ENCODE results near the gene RIMBP2.

- TF ChIP-seq EZH2 (IDR thresholded peaks at IDR 0.05; ENCODE audit: low read length) (no peak), CTCF (optimal IDR thresholded peaks at IDR 0.05 in 1 of 3, IDR thresholded peaks at IDR 0.05 in 1 of 3, conservative IDR thresholded peaks at IDR 0.05 in 1 of 3; ENCODE audit: extremely low read depth in 1 of 3, insufficient read depth in 2 of 3, low read length in 3 of 3) (no peak)
Measured at GRCh38 chr12:130513556-130513955, 202.5 kb downstream of the RIMBP2 start.
